Measurements from ENCODE around the gene NUP42. TPM values are rescaled to one million over a fixed set of nuclear protein-coding genes. Genes with fewer than 3 reads are reported as not detected.

The NUP42 gene
- total and polyA plus RNA-seq, 2 of the 13 experiments (the other 11 are each of a cell fraction or from before 2014, with no cell fraction given): 32.0 to 51.5 TPM

DNA sequence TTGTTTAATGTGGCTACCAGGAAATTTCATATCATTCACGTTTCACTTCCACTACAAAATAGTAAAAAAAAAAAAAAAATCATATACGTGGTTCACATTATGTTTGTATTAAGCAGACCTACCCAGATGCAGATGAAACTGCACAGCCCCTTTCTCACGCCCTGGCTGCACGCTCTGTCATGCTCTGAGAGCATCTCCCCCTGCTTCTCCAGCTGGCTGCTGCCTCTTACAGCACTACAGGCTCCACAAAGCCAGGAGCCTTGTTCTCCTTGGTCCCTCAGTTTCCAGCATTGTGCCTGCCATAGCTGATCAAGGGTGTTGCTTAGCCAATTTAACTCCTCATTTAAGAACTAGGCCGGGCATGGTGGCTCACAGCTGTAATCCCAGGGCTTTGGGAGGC lies 57.9 kb downstream of the NUP42 start:
- Histone ChIP-seq H2AFZ (ENCODE audit: low read length) (no peak overlapping the region), H3K27ac (ENCODE audit: extremely low read length, insufficient read depth, low read length) (no peak overlapping the region), H3K36me3 (replicated peaks in 1 of 2; ENCODE audit: control insufficient read depth in 1 of 2, insufficient read depth in 2 of 2, low read length in 2 of 2) (no peaks in the 10 kb centered on the region), H3K4me3 (replicated peaks in 1 of 3; ENCODE audit: insufficient read depth in 1 of 3, low read depth in 2 of 3, low read length in 3 of 3) (no peak overlapping the region), H3K4me2 (ENCODE audit: low read depth, low read length) (no peak overlapping the region), H3K9me3 (ENCODE audit: low read length) (no peaks in the 10 kb centered on the region), H3K4me1 (ENCODE audit: insufficient read depth, low read length) (no peaks in the 10 kb centered on the region), H3K27me3 (ENCODE audit: control insufficient read depth in 1 of 2, insufficient read depth in 2 of 2, low read length in 2 of 2) (peaks cover 1 to 37% of the 10 kb centered on the region in 2 experiments; a peak in 2 of 5 replicates), H4K20me1 (ENCODE audit: insufficient read depth, low read length) (no peaks in the 10 kb centered on the region), H3K79me2 (ENCODE audit: insufficient read depth, low read length) (no peaks in the 10 kb centered on the region), H3K9ac (ENCODE audit: insufficient read depth, low read depth, low read length) (no peak overlapping the region)
- no peak for DNase-seq (ENCODE audit: low spot score)
- ChIA-PET POLR2A (no interaction called here), CTCF (ENCODE audit: low intra/inter-chr PET ratio, low total read pairs) (no interaction called here)
- in situ Hi-C loops (cut with HindIII; ENCODE audit: extremely low pct_ligation_motif_present, low pct_unique_long_range_greater_than_20kb) (no loop called here), intact Hi-C loops (cut with micrococcal nuclease; ENCODE audit: unreplicated experiment) (no loop called here)
- WGBS (ENCODE audit: low lambda C conversion rate): 27% methylated on average over 5 of the region's 5 CpGs
- TF ChIP-seq ZNF777 (CRISPR knock-in tag; IDR thresholded peaks at IDR 0.05) (no peak), HCFC1 (IDR thresholded peaks at IDR 0.05; ENCODE audit: low read depth, low read length) (no peak), MAFF (IDR thresholded peaks at IDR 0.05; ENCODE audit: low read depth, low read length) (no peak)
- TF ChIP-seq, protein P1, sequence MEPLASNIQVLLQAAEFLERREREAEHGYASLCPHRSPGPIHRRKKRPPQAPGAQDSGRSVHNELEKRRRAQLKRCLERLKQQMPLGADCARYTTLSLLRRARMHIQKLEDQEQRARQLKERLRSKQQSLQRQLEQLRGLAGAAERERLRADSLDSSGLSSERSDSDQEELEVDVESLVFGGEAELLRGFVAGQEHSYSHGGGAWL (CRISPR knock-in tag; IDR thresholded peaks at IDR 0.05): no peak
- no peak for ATAC-seq
- FAIRE-seq: no peak
- BruUV-seq (replicated peaks): no TSS peak

DNA sequence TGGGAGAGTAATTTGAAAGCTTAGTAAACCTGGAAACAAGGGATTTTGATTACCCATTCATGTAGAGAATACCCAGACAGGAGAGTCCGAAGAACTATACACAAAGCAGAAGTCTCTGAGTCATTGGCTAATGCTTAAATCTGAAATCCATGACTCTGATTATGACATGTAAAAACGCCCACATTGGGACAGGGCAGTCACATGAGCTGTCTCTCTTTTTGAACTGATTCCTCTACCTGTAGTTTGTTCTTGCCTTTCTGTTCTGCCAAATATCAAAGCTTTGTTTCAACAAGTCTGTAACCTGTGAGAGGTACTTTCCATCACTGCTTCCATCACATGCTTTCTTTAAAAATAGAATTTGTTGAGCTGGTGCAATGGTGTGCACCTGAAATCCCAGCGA lies 60.5 kb downstream of the NUP42 start:
- DNase-seq (ENCODE audit: low spot score) (no peak), FAIRE-seq (no peak), ATAC-seq (no peak)
- Histone ChIP-seq H3K79me2 (ENCODE audit: insufficient read depth, low read length) (no peaks in the 10 kb centered on the region), H3K36me3 (replicated peaks in 1 of 2; ENCODE audit: control insufficient read depth in 1 of 2, insufficient read depth in 2 of 2, low read length in 2 of 2) (no peaks in the 10 kb centered on the region), H2AFZ (ENCODE audit: low read length) (no peak overlapping the region), H3K4me2 (ENCODE audit: low read depth, low read length) (no peak overlapping the region), H3K27ac (ENCODE audit: extremely low read length, insufficient read depth, low read length) (no peak overlapping the region), H3K4me1 (ENCODE audit: insufficient read depth, low read length) (peaks cover 8% of the 10 kb centered on the region; the same call in 1 of the 2 replicates), H3K4me3 (replicated peaks in 1 of 3; ENCODE audit: insufficient read depth in 1 of 3, low read depth in 2 of 3, low read length in 3 of 3) (no peak overlapping the region), H4K20me1 (ENCODE audit: insufficient read depth, low read length) (no peaks in the 10 kb centered on the region), H3K9ac (ENCODE audit: insufficient read depth, low read depth, low read length) (no peak overlapping the region), H3K9me3 (ENCODE audit: low read length) (no peaks in the 10 kb centered on the region), H3K27me3 (ENCODE audit: control insufficient read depth in 1 of 2, insufficient read depth in 2 of 2, low read length in 2 of 2) (peaks cover 2 to 40% of the 10 kb centered on the region in 2 experiments; a peak in 3 of 5 replicates)
- in situ Hi-C loops (cut with HindIII; ENCODE audit: extremely low pct_ligation_motif_present, low pct_unique_long_range_greater_than_20kb) (no loop called here), intact Hi-C loops (cut with micrococcal nuclease; ENCODE audit: unreplicated experiment) (no loop called here)
- POLR2A ChIA-PET: no interaction called here
- CTCF ChIA-PET (ENCODE audit: low intra/inter-chr PET ratio, low total read pairs): no interaction called here
- 19% methylated on average over 3 of the region's 3 CpGs for WGBS (ENCODE audit: low lambda C conversion rate)
- TF ChIP-seq HCFC1 (IDR thresholded peaks at IDR 0.05; ENCODE audit: low read depth, low read length): no peak
- TF ChIP-seq CAMTA2 (CRISPR knock-in tag; IDR thresholded peaks at IDR 0.05; ENCODE audit: borderline replicate concordance): no peak
- TF ChIP-seq, protein P2, sequence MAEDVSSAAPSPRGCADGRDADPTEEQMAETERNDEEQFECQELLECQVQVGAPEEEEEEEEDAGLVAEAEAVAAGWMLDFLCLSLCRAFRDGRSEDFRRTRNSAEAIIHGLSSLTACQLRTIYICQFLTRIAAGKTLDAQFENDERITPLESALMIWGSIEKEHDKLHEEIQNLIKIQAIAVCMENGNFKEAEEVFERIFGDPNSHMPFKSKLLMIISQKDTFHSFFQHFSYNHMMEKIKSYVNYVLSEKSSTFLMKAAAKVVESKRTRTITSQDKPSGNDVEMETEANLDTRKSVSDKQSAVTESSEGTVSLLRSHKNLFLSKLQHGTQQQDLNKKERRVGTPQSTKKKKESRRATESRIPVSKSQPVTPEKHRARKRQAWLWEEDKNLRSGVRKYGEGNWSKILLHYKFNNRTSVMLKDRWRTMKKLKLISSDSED (CRISPR knock-in tag; IDR thresholded peaks at IDR 0.05): no peak
- BruUV-seq (replicated peaks): no TSS peak

All from HepG2 (cell line).